Adrenal gland (tissue), 12 donors: ENCODE data around the gene NAT9. TPM values are rescaled to one million over a fixed set of nuclear protein-coding genes. Genes with fewer than 3 reads are reported as not detected.

Experiments used
- DNase-seq, 7 donors: peaks; one replicate each; pipeline ENCODE4 v3.0.0-alpha.2; 2019 to 2020
- H3K27ac ChIP-seq, 5 donors: fragments of 200-600 bp; sonication (generic) in 4 of 5; 1 replicate in 3 of 5; 2 replicates in 2 of 5; pipeline versions ENCODE4 v1.5.1 to v1.8.0; 2016 to 2020; ENCODE audit warnings: mild to moderate bottlenecking in 1 of 5
- H3K27me3 ChIP-seq: fragments of 200-600 bp; 2 replicates; pipeline ENCODE4 v1.8.0; 2021
- H3K36me3 ChIP-seq, 2 donors: fragments of 200-600 bp; replicated peaks in 1 of 2; 1 replicate in 1 of 2; 2 replicates in 1 of 2; pipeline versions ENCODE4 v1.5.1 to v1.8.0; 2018 to 2022
- H3K4me1 ChIP-seq, 2 donors: fragments of 200-600 bp; replicated peaks in 1 of 2; 1 replicate in 1 of 2; 2 replicates in 1 of 2; pipeline versions ENCODE4 v1.5.1 to v1.8.0; 2018 to 2021
- H3K4me3 ChIP-seq, 4 donors: fragments of 200-600 bp; sonication (generic) in 3 of 4; one replicate each; pipeline ENCODE4 v1.5.1; 2016 to 2018
- H3K9me3 ChIP-seq, 3 donors: fragments of 200-600 bp; sonication (generic) in 1 of 3; replicated peaks in 1 of 3; 1 replicate in 2 of 3; 2 replicates in 1 of 3; pipeline versions ENCODE4 v1.5.1 to v1.8.0; 2016 to 2021
- CTCF ChIP-seq, 6 experiments: fragments of 450-650 bp in 4 of 6; fragments of 200-600 bp in 2 of 6; sonication (generic) in 1 of 6; IDR thresholded peaks; 1 replicate in 5 of 6; 2 replicates in 1 of 6; pipeline versions ENCODE4 v1.5.1 to v1.8.0; 2016 to 2021; ENCODE audit warnings: antibody characterized with exemption in 6 of 6, mild to moderate bottlenecking in 2 of 6, moderate library complexity in 1 of 6
- POLR2A ChIP-seq, 2 donors: fragments of 450-650 bp; IDR thresholded peaks; one replicate each; pipeline ENCODE4 v1.6.1; 2017; ENCODE audit warnings: antibody characterized with exemption in 2 of 2, mild to moderate bottlenecking in 2 of 2, moderate library complexity in 1 of 2
- WGBS, 4 donors: extraction: QIAGEN DNeasy Blood & Tissue Kit in 2 of 4; methylation state at CpG; one replicate each; pipeline versions ENCODE4 v1.1.5 to v1.1.7; 2013 to 2017; 5-methylcytosine and 5-hydroxymethylcytosine counted together
- intact Hi-C, 2 donors: fragments of 100-400 bp; cut with DNase I; formaldehyde crosslinking; loops; one replicate each; pipeline versions ENCODE4 v1.14.1 to v1.15.0; 2022 to 2023
- microRNA-seq, 3 donors: library from miRNA; unstranded; fragments of <30 nt; microRNA quantifications; one replicate each; pipeline ENCODE4, GENCODE V29; 2017 to 2020
- polyA plus RNA-seq, 3 donors: library from polyadenylated mRNA; stranded (reverse); fragments of 200-250 nt in 2 of 3; fragments of 350-450 nt in 1 of 3; fragmentation: Illumina TruSeq in 1 of 3; extraction: RNeasy Lipid Tissue Mini Kit (QIAGEN cat#74804) in 1 of 3; gene quantifications; one replicate each; pipeline ENCODE4 v1.2.3, GENCODE V29; 2013 to 2014
- total RNA-seq, 9 donors: library from RNA; depleted of rRNA in 4 of 9; stranded (reverse); fragments of >200 nt in 4 of 9; fragments of 120-200 nt in 1 of 9; fragmentation: NEBNext Ultra II Directional in 1 of 9; extraction: Animal tissue kit (Norgen Biotek cat#: 25700) in 1 of 9; gene quantifications; one replicate each; pipeline versions ENCODE4 v1.1.0 to v1.2.4, GENCODE V29; 2013 to 2023
- donor health status: healthy with polysubstance abuse.
- donor health status: Bipolar disorder and iron deficiency.
- donor health status: DM: yes; HTN: yes; CAD: no.
- donor health status: DM: no; HTN: no; CAD: no.
- donor health status: DM: no; HTN: no; CAD: no.
- donor health status: DM: yes; HTN: yes; CAD: no.

NAT9 gene
- total and polyA plus RNA-seq, 12 donors, result 23.1 to 149 (median 87.0) TPM

GRCh38 chr17:74728033-74728701 lies 48.0 kb downstream of the NAT9 start:
- no peak for DNase-seq
- H3K9me3 ChIP-seq, result no peaks in the 10 kb centered on the region
- whole genome bisulfite sequencing, 4 donors, result 67 to 86% (median 83%) methylated on average over 3 of the region's 3 CpGs
- H3K27ac ChIP-seq, result no peak overlapping the region
- H3K4me3 ChIP-seq, result no peak overlapping the region
- H3K4me1 ChIP-seq, result no peaks in the 10 kb centered on the region
- H3K27me3 ChIP-seq, result no peaks in the 10 kb centered on the region
- intact Hi-C loops, result no loop called here
- TF ChIP-seq CTCF (IDR thresholded peaks at IDR 0.05) (no peak), POLR2A (IDR thresholded peaks at IDR 0.05) (no peak)
- H3K36me3 ChIP-seq, result no peaks in the 10 kb centered on the region

- Histone ChIP-seq H3K4me3 (no peak overlapping the region), H3K9me3 (no peaks in the 10 kb centered on the region), H3K36me3 (no peaks in the 10 kb centered on the region), H3K27me3 (no peaks in the 10 kb centered on the region), H3K4me1 (no peaks in the 10 kb centered on the region), H3K27ac (no peak overlapping the region)
- DNase-seq, result no peak
- TF ChIP-seq POLR2A (IDR thresholded peaks at IDR 0.05) (no peak), CTCF (IDR thresholded peaks at IDR 0.05) (no peak)
- 78 to 96% (median 89%) methylated on average over 1 to 3 of the region's 3 CpGs for WGBS, 4 donors
- intact Hi-C loops, result no loop called here
Observed at GRCh38 chr17:74725111-74725510, 51.0 kb downstream of the NAT9 start.

DNA sequence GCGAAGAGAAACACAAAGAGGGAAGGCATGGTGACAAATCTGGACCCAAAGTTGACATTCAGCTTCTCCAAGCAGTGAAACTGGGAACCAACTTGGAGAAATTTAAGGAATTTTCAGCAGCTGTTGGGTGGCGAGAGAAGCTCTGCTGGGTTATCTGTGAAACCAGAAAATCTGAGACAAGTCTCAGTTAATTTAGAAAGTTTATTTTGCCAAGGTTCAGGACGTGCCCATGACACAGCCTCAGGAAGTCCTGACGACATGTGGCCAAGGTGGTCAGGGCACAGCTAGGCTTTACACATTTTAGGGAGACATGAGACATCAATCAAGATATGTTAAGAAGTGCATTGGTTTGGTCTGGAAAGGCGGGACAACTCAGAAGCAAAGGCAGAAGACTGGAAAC lies 52.3 kb downstream of the NAT9 start:
- WGBS, 4 donors, result 64 to 79% (median 72%) methylated on average over 5 of the region's 5 CpGs
- no peaks in the 10 kb centered on the region for H3K9me3 ChIP-seq
- intact Hi-C loops, result no loop called here
- TF ChIP-seq POLR2A (IDR thresholded peaks at IDR 0.05), result no peak
- no peak for TF ChIP-seq CTCF (IDR thresholded peaks at IDR 0.05)
- DNase-seq, result no peak
- H3K27me3 ChIP-seq, result no peaks in the 10 kb centered on the region
- H3K4me1 ChIP-seq, result no peaks in the 10 kb centered on the region
- H3K36me3 ChIP-seq, result no peaks in the 10 kb centered on the region
- no peak overlapping the region for H3K27ac ChIP-seq
- no peak overlapping the region for H3K4me3 ChIP-seq

- no peaks in the 10 kb centered on the region for H3K36me3 ChIP-seq
- WGBS, 4 donors, result 72 to 90% (median 86%) methylated on average over 4 of the region's 4 CpGs
- no peaks in the 10 kb centered on the region for H3K4me1 ChIP-seq
- H3K9me3 ChIP-seq, result no peaks in the 10 kb centered on the region
- no peak for DNase-seq
- H3K4me3 ChIP-seq, result no peak overlapping the region
- H3K27me3 ChIP-seq, result no peaks in the 10 kb centered on the region
- H3K27ac ChIP-seq, result no peak overlapping the region
- TF ChIP-seq POLR2A (IDR thresholded peaks at IDR 0.05) (no peak), CTCF (IDR thresholded peaks at IDR 0.05) (no peak)
- intact Hi-C loops, result no loop called here
Observed at GRCh38 chr17:74722782-74723181, 53.4 kb downstream of the NAT9 start.

Small RNA genes lying within 50 kb of the gene (microRNA-seq; reads per million reads assigned to microRNA genes)
- 49.6 to 107 (median 52.3) reads per million in 3 donors for gene MIR3615

Other genes with a start within 250 kb of the NAT9 start
- gene CD300LB, start 244.9 kb downstream of the NAT9 start, total RNA-seq, result under 1 TPM in 8 of 9 donors, not detected in 1; 0.17 to 0.95 (median 0.26) TPM
- gene CD300LB, start 244.9 kb downstream of the NAT9 start, polyA plus RNA-seq, result under 1 TPM; 0.24 to 0.40 (median 0.30) TPM
- gene CD300C, start 230.2 kb downstream of the NAT9 start, total RNA-seq, result 1 to 10 TPM in 7 of 9 donors, under 1 TPM in 1, not detected in 1; 0.22 to 4.5 (median 2.5) TPM
- gene CD300C, start 230.2 kb downstream of the NAT9 start, polyA plus RNA-seq, result 1 to 10 TPM in 2 of 3 donors, under 1 TPM in 1; 0.64 to 1.2 (median 1.0) TPM
- not detected for gene CD300H, start 208.8 kb downstream of the NAT9 start, total RNA-seq
- gene CD300H, start 208.8 kb downstream of the NAT9 start, polyA plus RNA-seq, result not detected
- gene CD300LD, start 184.1 kb downstream of the NAT9 start, total RNA-seq, result not detected
- gene CD300LD, start 184.1 kb downstream of the NAT9 start, polyA plus RNA-seq, result not detected
- under 1 TPM in 8 of 9 donors, not detected in 1; 0.06 to 0.96 (median 0.23) TPM for gene CD300E, start 152.6 kb downstream of the NAT9 start, total RNA-seq
- 1 to 10 TPM in 2 of 3 donors, under 1 TPM in 1; 0.71 to 2.4 (median 1.5) TPM for gene CD300E, start 152.6 kb downstream of the NAT9 start, polyA plus RNA-seq
- 1 to 10 TPM in 6 of 9 donors, under 1 TPM in 2, not detected in 1; 0.33 to 6.3 (median 1.4) TPM for gene CD300LF, start 63.4 kb downstream of the NAT9 start, total RNA-seq
- gene CD300LF, start 63.4 kb downstream of the NAT9 start, polyA plus RNA-seq, result 1 to 10 TPM in 2 of 3 donors, under 1 TPM in 1; 0.68 to 6.3 (median 1.0) TPM
- 1 to 10 TPM in 8 of 9 donors, under 1 TPM in 1; 0.39 to 6.6 (median 3.5) TPM for gene RAB37, start 39.1 kb downstream of the NAT9 start, total RNA-seq
- gene RAB37, start 39.1 kb downstream of the NAT9 start, polyA plus RNA-seq, result 1 to 10 TPM in 2 of 3 donors, under 1 TPM in 1; 0.57 to 2.3 (median 2.0) TPM
- 100 to 1,000 TPM in 8 of 9 donors, 10 to 100 TPM in 1; 22.0 to 277 (median 211) TPM for gene NHERF1, start 27.7 kb downstream of the NAT9 start, total RNA-seq
- 100 to 1,000 TPM in 1 of 3 donors, 10 to 100 TPM in 2; 45.9 to 277 (median 57.8) TPM for gene NHERF1, start 27.7 kb downstream of the NAT9 start, polyA plus RNA-seq
- gene GRIN2C, start 83.5 kb upstream of the NAT9 start, total RNA-seq, result 10 to 100 TPM in 1 of 9 donors, 1 to 10 TPM in 7, under 1 TPM in 1; 0.42 to 16.4 (median 3.2) TPM
- 1 to 10 TPM in 2 of 3 donors, under 1 TPM in 1; 0.70 to 6.1 (median 3.2) TPM for gene GRIN2C, start 83.5 kb upstream of the NAT9 start, polyA plus RNA-seq
- gene FDXR, start 96.6 kb upstream of the NAT9 start, total RNA-seq, result 100 to 1,000 TPM; 314 to 835 (median 511) TPM
- gene FDXR, start 96.6 kb upstream of the NAT9 start, polyA plus RNA-seq, result 100 to 1,000 TPM; 159 to 405 (median 254) TPM
- 10 to 100 TPM in 5 of 9 donors, 1 to 10 TPM in 4; 1.7 to 15.3 (median 10.4) TPM for gene FADS6, start 117.3 kb upstream of the NAT9 start, total RNA-seq
- 1 to 10 TPM in 2 of 3 donors, under 1 TPM in 1; 0.92 to 5.1 (median 2.9) TPM for gene FADS6, start 117.3 kb upstream of the NAT9 start, polyA plus RNA-seq
- 1 to 10 TPM in 7 of 9 donors, under 1 TPM in 2; 0.42 to 5.0 (median 1.3) TPM for gene USH1G, start 146.9 kb upstream of the NAT9 start, total RNA-seq
- under 1 TPM; 0.40 to 0.72 (median 0.40) TPM for gene USH1G, start 146.9 kb upstream of the NAT9 start, polyA plus RNA-seq
- under 1 TPM in 1 of 9 donors, not detected in 8; 0.11 TPM for gene OTOP2, start 147.9 kb upstream of the NAT9 start, total RNA-seq
- gene OTOP2, start 147.9 kb upstream of the NAT9 start, polyA plus RNA-seq, result under 1 TPM in 1 of 3 donors, not detected in 2; 0.03 TPM
- gene OTOP3, start 159.6 kb upstream of the NAT9 start, total RNA-seq, result not detected
- gene OTOP3, start 159.6 kb upstream of the NAT9 start, polyA plus RNA-seq, result not detected
- 10 to 100 TPM in 3 of 9 donors, 1 to 10 TPM in 6; 2.8 to 15.1 (median 6.6) TPM for gene HID1, start 196.4 kb upstream of the NAT9 start, total RNA-seq
- 10 to 100 TPM in 2 of 3 donors, 1 to 10 TPM in 1; 5.4 to 42.6 (median 19.2) TPM for gene HID1, start 196.4 kb upstream of the NAT9 start, polyA plus RNA-seq
- gene CDR2L, start 211.3 kb upstream of the NAT9 start, total RNA-seq, result 10 to 100 TPM in 6 of 9 donors, 1 to 10 TPM in 3; 1.2 to 17.9 (median 11.5) TPM
- 1 to 10 TPM; 3.7 to 5.6 (median 4.1) TPM for gene CDR2L, start 211.3 kb upstream of the NAT9 start, polyA plus RNA-seq
- 100 to 1,000 TPM in 1 of 9 donors, 10 to 100 TPM in 8; 38.7 to 120 (median 60.3) TPM for gene MRPL58, start 236.3 kb upstream of the NAT9 start, total RNA-seq
- gene MRPL58, start 236.3 kb upstream of the NAT9 start, polyA plus RNA-seq, result 10 to 100 TPM; 46.7 to 88.8 (median 57.6) TPM